ENCODE data around the gene HOXC12. TPM values are rescaled to one million over a fixed set of nuclear protein-coding genes. Genes with fewer than 3 reads are reported as not detected.

Gene HOXC12
- polyA plus RNA-seq, 1 of the 3 experiments (the other 2 are of a cell fraction): not detected

- 96% methylated on average over 2 of the region's 2 CpGs for WGBS (ENCODE audit: low lambda C conversion rate)
- ChIA-PET CTCF (interaction anchor here (0.6 to 24.5 kb wide), 14 partner anchors 8 to 363 kb away, joined by 3 to 568 read pairs (median 10); partner anchors contain the start of genes HOXC10, HOXC5, HOXC6 and SMUG1), POLR2A (interaction anchor here (1.8 kb wide), 1 partner anchor 10 kb away, joined by 11 read pairs; no protein-coding TSS in a partner anchor)
- H4K20me1 ChIP-seq (ENCODE audit: insufficient read depth): no peaks in the 10 kb centered on the region
- no peaks in the 10 kb centered on the region for H3K79me2 ChIP-seq (ENCODE audit: insufficient read depth)
- no peak overlapping the region for H2AFZ ChIP-seq (ENCODE audit: low read depth)
- no peak for DNase-seq
- peaks cover 0 to 20% of the 10 kb centered on the region in 2 experiments; a peak in 1 of 4 replicates for H3K4me1 ChIP-seq (ENCODE audit: control insufficient read depth in 1 of 2, insufficient read depth in 2 of 2, low read depth in 1 of 2, low read length in 1 of 2)
- H3K4me2 ChIP-seq: no peak overlapping the region
- TF ChIP-seq SMC3 (IDR thresholded peaks at IDR 0.05; ENCODE audit: low read depth, low read length) (no peak), PBX3 (IDR thresholded peaks at IDR 0.05) (no peak), RFX5 (IDR thresholded peaks at IDR 0.05; ENCODE audit: low read length) (no peak), POLR2AphosphoS5 (IDR thresholded peaks at IDR 0.05; ENCODE audit: low read depth, low read length) (no peak), NRF1 (IDR thresholded peaks at IDR 0.05; ENCODE audit: low read depth, low read length) (no peak), FOSL2 (IDR thresholded peaks at IDR 0.05; ENCODE audit: borderline replicate concordance, low read depth) (no peak), MXI1 (IDR thresholded peaks at IDR 0.05; ENCODE audit: low read depth, low read length) (no peak), RCOR1 (IDR thresholded peaks at IDR 0.05; ENCODE audit: low read length) (no peak), YY1 (IDR thresholded peaks at IDR 0.05; ENCODE audit: low read depth) (no peak), EZH2phosphoT487 (IDR thresholded peaks at IDR 0.05; ENCODE audit: borderline replicate concordance, low read depth) (no peak), RAD21 (IDR thresholded peaks at IDR 0.05; ENCODE audit: low read length) (no peak), CHD2 (IDR thresholded peaks at IDR 0.05; ENCODE audit: low read length, partially characterized antibody) (no peak), GATA2 (CRISPR knock-in tag; IDR thresholded peaks at IDR 0.05) (no peak), JUND (IDR thresholded peaks at IDR 0.05) (no peak), SIN3A (IDR thresholded peaks at IDR 0.05; ENCODE audit: borderline replicate concordance, low read depth, low read length) (no peak)
- TF ChIP-seq, protein P1, sequence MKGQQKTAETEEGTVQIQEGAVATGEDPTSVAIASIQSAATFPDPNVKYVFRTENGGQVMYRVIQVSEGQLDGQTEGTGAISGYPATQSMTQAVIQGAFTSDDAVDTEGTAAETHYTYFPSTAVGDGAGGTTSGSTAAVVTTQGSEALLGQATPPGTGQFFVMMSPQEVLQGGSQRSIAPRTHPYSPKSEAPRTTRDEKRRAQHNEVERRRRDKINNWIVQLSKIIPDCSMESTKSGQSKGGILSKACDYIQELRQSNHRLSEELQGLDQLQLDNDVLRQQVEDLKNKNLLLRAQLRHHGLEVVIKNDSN (IDR thresholded peaks at IDR 0.05; ENCODE audit: borderline replicate concordance, low read depth): no peak
- TF ChIP-seq, protein P2, sequence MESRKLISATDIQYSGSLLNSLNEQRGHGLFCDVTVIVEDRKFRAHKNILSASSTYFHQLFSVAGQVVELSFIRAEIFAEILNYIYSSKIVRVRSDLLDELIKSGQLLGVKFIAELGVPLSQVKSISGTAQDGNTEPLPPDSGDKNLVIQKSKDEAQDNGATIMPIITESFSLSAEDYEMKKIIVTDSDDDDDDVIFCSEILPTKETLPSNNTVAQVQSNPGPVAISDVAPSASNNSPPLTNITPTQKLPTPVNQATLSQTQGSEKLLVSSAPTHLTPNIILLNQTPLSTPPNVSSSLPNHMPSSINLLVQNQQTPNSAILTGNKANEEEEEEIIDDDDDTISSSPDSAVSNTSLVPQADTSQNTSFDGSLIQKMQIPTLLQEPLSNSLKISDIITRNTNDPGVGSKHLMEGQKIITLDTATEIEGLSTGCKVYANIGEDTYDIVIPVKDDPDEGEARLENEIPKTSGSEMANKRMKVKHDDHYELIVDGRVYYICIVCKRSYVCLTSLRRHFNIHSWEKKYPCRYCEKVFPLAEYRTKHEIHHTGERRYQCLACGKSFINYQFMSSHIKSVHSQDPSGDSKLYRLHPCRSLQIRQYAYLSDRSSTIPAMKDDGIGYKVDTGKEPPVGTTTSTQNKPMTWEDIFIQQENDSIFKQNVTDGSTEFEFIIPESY (IDR thresholded peaks at IDR 0.05; ENCODE audit: borderline replicate concordance, low read depth): no peak
- TF ChIP-seq, protein P3, sequence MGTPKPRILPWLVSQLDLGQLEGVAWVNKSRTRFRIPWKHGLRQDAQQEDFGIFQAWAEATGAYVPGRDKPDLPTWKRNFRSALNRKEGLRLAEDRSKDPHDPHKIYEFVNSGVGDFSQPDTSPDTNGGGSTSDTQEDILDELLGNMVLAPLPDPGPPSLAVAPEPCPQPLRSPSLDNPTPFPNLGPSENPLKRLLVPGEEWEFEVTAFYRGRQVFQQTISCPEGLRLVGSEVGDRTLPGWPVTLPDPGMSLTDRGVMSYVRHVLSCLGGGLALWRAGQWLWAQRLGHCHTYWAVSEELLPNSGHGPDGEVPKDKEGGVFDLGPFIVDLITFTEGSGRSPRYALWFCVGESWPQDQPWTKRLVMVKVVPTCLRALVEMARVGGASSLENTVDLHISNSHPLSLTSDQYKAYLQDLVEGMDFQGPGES (IDR thresholded peaks at IDR 0.05; ENCODE audit: low read depth, low read length): no peak
- peaks cover 8% of the 10 kb centered on the region for H3F3A ChIP-seq (replicated peaks; ENCODE audit: insufficient read depth)
- H3K4me3 ChIP-seq (ENCODE audit: low read depth in 2 of 2, low read length in 1 of 2): no peak overlapping the region
- H3K9ac ChIP-seq: no peak overlapping the region
- no peaks in the 10 kb centered on the region for H3K9me3 ChIP-seq
- no peaks in the 10 kb centered on the region for H3K36me3 ChIP-seq (replicated peaks in 1 of 2; ENCODE audit: control insufficient read depth in 1 of 2, insufficient read depth in 2 of 2, low read length in 1 of 2)
- no peaks in the 10 kb centered on the region for H3K27me3 ChIP-seq (ENCODE audit: insufficient read depth)
- no peak overlapping the region for H3K27ac ChIP-seq (ENCODE audit: low read depth in 2 of 2, low read length in 1 of 2)
- no peaks in the 10 kb centered on the region for H3K9me2 ChIP-seq
Observed at GRCh38 chr12:54007538-54008259, 53.0 kb downstream of the HOXC12 start.
